Lung (tissue), 16 donors: Measurements from ENCODE around the gene WDR20. TPM values are rescaled to one million over a fixed set of nuclear protein-coding genes. Genes with fewer than 3 reads are reported as not detected.

Experiments used
- ATAC-seq: fragments of 200-7000 bp; cut with Tn5 transposase; one replicate; pipeline ENCODE4 v1.9.1; 2020; ENCODE audit warnings: moderate number of reproducible peaks; ENCODE audit not compliant: insufficient read depth, low FRiP score
- DNase-seq, 3 donors: peaks; one replicate each; pipeline ENCODE4 v3.0.0-alpha.2; 2013 to 2017
- H3K27ac ChIP-seq, 2 donors: one replicate each; pipeline ENCODE4 v1.5.1; 2013; ENCODE audit warnings: mild to moderate bottlenecking in 2 of 2, moderate library complexity in 2 of 2, control low read depth in 1 of 2, inconsistent platforms in 1 of 2, low read depth in 1 of 2, low read length in 1 of 2
- H3K27me3 ChIP-seq, 3 donors: one replicate each; pipeline ENCODE4 v1.5.1; 2013; ENCODE audit warnings: low read length in 2 of 3; ENCODE audit not compliant: control insufficient read depth in 3 of 3, insufficient read depth in 3 of 3
- H3K36me3 ChIP-seq, 4 donors: one replicate each; pipeline ENCODE4 v1.5.1; 2013; ENCODE audit warnings: low read length in 4 of 4, mild to moderate bottlenecking in 1 of 4, moderate library complexity in 1 of 4; ENCODE audit not compliant: control insufficient read depth in 4 of 4, insufficient read depth in 4 of 4
- H3K4me1 ChIP-seq, 5 donors: one replicate each; pipeline ENCODE4 v1.5.1; 2013; ENCODE audit warnings: low read length in 5 of 5, mild to moderate bottlenecking in 2 of 5, moderate library complexity in 1 of 5; ENCODE audit not compliant: control insufficient read depth in 5 of 5, insufficient read depth in 5 of 5
- H3K4me3 ChIP-seq: one replicate; pipeline ENCODE4 v1.5.1; 2013; ENCODE audit warnings: mild to moderate bottlenecking, control low read depth, moderate library complexity
- H3K9ac ChIP-seq, 2 donors: one replicate each; pipeline ENCODE4 v1.5.1; 2013; ENCODE audit warnings: low read length in 2 of 2, control low read depth in 1 of 2; ENCODE audit not compliant: insufficient read depth in 1 of 2
- H3K9me3 ChIP-seq, 4 donors: one replicate each; pipeline ENCODE4 v1.5.1; 2013; ENCODE audit warnings: low read length in 3 of 4, mild to moderate bottlenecking in 1 of 4, moderate library complexity in 1 of 4; ENCODE audit not compliant: control insufficient read depth in 4 of 4, insufficient read depth in 3 of 4
- WGBS, 2 donors: extraction: QIAGEN DNeasy Blood & Tissue Kit; methylation state at CpG; one replicate each; pipeline ENCODE4 v1.1.7; 2013; 5-methylcytosine and 5-hydroxymethylcytosine counted together
- long read RNA-seq, 5 donors: transcript quantifications; one replicate each; lab custom pipeline, GENCODE V29; 2026
- polyA plus RNA-seq, 2 donors: library from polyadenylated mRNA; stranded (reverse); fragments of 200-250 nt; gene quantifications; one replicate each; pipeline ENCODE4 v1.2.1, GENCODE V29; 2013
- total RNA-seq, 2 donors: library from RNA; depleted of rRNA in 1 of 2; stranded (reverse); fragments of >200 nt in 1 of 2; gene quantifications; one replicate each; pipeline ENCODE4 v1.2.1, GENCODE V29; 2014 to 2021
- TF ChIP-seq, protein P1 (sequence below): IDR thresholded peaks from 2 replicates; pipeline ENCODE4 v1.5.1; 2012; ENCODE audit warnings: mild to moderate bottlenecking; ENCODE audit errors: control extremely low read depth, extremely low read depth
- donor health status: control.
- donor health status: control.
- donor health status: Bipolar disorder and iron deficiency.
- donor health status: healthy.
- donor health status: DM: yes; HTN: yes; CAD: no.

The WDR20 gene
- 10 to 100 TPM; 26.9 to 30.7 TPM for total RNA-seq
- 10 to 100 TPM; 10.3 to 12.5 TPM for polyA plus RNA-seq
- long read RNA-seq, donor 1, transcript WDR20-204 (3 exons, 2,391 nt): major isoform, 8 of 15 reads
- long read RNA-seq, donor 1, partial matches to known transcripts: 0 of 15 reads
- long read RNA-seq, donor 1, other reads (novel, unspliced or antisense): 0 of 15 reads
- long read RNA-seq, donor 2: 0 reads
- long read RNA-seq, donor 3, partial matches to known transcripts: 0 of 6 reads
- long read RNA-seq, donor 3, other reads (novel, unspliced or antisense): 0 of 6 reads
- long read RNA-seq, donor 4: 0 reads
- long read RNA-seq, donor 5, partial matches to known transcripts: 0 of 8 reads
- long read RNA-seq, donor 5, other reads (novel, unspliced or antisense): 0 of 8 reads

GRCh38 chr14:102139286-102140026 lies at the start of gene WDR20:
Gene WDR20, plus strand, starts transcription at chr14:102139897. Its CDS starts 27 bp downstream, at chr14:102139924.
- H3K9ac ChIP-seq: peak within 1 kb of the TSS; percentile 84 to 90
- peaks cover 0 to 4% (median 0%) of the 10 kb centered on the region in 4 donors for H3K36me3 ChIP-seq
- DNase-seq: peak; percentile 98
- 0% methylated on average over 40 to 64 of the region's 64 CpGs for WGBS, 2 donors
- TF ChIP-seq, protein P1, sequence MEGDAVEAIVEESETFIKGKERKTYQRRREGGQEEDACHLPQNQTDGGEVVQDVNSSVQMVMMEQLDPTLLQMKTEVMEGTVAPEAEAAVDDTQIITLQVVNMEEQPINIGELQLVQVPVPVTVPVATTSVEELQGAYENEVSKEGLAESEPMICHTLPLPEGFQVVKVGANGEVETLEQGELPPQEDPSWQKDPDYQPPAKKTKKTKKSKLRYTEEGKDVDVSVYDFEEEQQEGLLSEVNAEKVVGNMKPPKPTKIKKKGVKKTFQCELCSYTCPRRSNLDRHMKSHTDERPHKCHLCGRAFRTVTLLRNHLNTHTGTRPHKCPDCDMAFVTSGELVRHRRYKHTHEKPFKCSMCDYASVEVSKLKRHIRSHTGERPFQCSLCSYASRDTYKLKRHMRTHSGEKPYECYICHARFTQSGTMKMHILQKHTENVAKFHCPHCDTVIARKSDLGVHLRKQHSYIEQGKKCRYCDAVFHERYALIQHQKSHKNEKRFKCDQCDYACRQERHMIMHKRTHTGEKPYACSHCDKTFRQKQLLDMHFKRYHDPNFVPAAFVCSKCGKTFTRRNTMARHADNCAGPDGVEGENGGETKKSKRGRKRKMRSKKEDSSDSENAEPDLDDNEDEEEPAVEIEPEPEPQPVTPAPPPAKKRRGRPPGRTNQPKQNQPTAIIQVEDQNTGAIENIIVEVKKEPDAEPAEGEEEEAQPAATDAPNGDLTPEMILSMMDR: no peak
- no peaks in the 10 kb centered on the region for H3K27me3 ChIP-seq
- H3K9me3 ChIP-seq: no peaks in the 10 kb centered on the region
- H3K4me1 ChIP-seq: peaks cover 0 to 18% (median 6%) of the 10 kb centered on the region in 5 donors
- H3K27ac ChIP-seq: peak within 1 kb of the TSS; percentile 61 to 88
- peak within 1 kb of the TSS; percentile 92 for H3K4me3 ChIP-seq
- ATAC-seq: peak; percentile 99

- no peak overlapping the region for H3K4me3 ChIP-seq
- peaks cover 0 to 20% (median 8%) of the 10 kb centered on the region in 5 donors for H3K4me1 ChIP-seq
- ATAC-seq (no peak), DNase-seq (no peak)
- no peak overlapping the region for H3K9ac ChIP-seq
- 89 to 98% methylated on average over 3 of the region's 3 CpGs for WGBS, 2 donors
- no peak overlapping the region for H3K27ac ChIP-seq
- peaks cover 0 to 1% (median 0%) of the 10 kb centered on the region in 4 donors for H3K36me3 ChIP-seq
- TF ChIP-seq, protein P1: no peak
- H3K9me3 ChIP-seq: no peaks in the 10 kb centered on the region
- H3K27me3 ChIP-seq: no peaks in the 10 kb centered on the region
Measured at GRCh38 chr14:102090713-102091112, 49.0 kb upstream of the WDR20 start.

- no peak overlapping the region for H3K9ac ChIP-seq
- H3K27ac ChIP-seq: no peak overlapping the region
- H3K9me3 ChIP-seq: no peaks in the 10 kb centered on the region
- TF ChIP-seq, protein P1: no peak
- H3K4me3 ChIP-seq: no peak overlapping the region
- DNase-seq (no peak), ATAC-seq (no peak)
- no peaks in the 10 kb centered on the region for H3K27me3 ChIP-seq
- no peaks in the 10 kb centered on the region for H3K36me3 ChIP-seq
- WGBS, 2 donors: 94 to 96% methylated on average over 10 of the region's 10 CpGs
- H3K4me1 ChIP-seq: peaks cover 0 to 27% (median 8%) of the 10 kb centered on the region in 5 donors
Measured at GRCh38 chr14:102092806-102093205, 46.9 kb upstream of the WDR20 start.
